ENCODE results near the gene CDC42EP5.

DNA sequence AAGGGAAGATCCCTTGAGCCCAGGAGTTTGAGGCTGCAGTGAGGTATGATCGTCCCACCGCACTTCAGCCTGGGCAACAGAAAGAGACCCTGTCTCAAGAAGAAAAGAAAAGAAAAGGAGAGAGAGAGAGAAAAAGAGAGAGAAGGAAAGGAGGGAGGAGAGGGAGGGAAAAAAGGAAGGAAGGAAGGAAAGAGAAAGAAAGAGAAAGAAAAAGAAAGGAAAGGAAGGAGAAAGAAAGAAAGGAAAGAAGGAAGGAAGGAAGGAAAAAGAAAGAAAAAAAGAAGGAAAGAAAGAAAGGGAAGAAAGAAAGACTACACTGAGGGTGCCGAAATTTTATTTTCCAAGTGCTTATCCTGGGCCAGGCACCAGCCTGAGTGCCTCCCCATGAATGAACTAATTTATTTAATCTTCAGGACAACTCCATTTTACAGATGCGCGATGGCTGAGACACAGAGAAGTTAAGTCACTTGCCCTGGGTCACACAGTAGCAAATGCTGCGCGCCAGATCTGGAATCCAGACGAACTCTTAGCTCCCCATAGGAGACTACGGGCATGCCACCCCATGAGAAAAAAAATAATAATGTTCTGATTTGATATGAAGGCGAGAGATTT, 2.7 kb downstream of the CDC42EP5 start:
- TF ChIP-seq, protein P1, sequence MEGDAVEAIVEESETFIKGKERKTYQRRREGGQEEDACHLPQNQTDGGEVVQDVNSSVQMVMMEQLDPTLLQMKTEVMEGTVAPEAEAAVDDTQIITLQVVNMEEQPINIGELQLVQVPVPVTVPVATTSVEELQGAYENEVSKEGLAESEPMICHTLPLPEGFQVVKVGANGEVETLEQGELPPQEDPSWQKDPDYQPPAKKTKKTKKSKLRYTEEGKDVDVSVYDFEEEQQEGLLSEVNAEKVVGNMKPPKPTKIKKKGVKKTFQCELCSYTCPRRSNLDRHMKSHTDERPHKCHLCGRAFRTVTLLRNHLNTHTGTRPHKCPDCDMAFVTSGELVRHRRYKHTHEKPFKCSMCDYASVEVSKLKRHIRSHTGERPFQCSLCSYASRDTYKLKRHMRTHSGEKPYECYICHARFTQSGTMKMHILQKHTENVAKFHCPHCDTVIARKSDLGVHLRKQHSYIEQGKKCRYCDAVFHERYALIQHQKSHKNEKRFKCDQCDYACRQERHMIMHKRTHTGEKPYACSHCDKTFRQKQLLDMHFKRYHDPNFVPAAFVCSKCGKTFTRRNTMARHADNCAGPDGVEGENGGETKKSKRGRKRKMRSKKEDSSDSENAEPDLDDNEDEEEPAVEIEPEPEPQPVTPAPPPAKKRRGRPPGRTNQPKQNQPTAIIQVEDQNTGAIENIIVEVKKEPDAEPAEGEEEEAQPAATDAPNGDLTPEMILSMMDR (IDR thresholded peaks at IDR 0.05; ENCODE audit: low read depth, low read length, missing input control), result no peak
- TF ChIP-seq JUND (IDR thresholded peaks at IDR 0.05) (no peak), YY1 (IDR thresholded peaks at IDR 0.05) (no peak), RXRA (IDR thresholded peaks at IDR 0.05) (no peak), NR2F2 (IDR thresholded peaks at IDR 0.05) (no peak), GABPA (IDR thresholded peaks at IDR 0.05 in 1 of 2, conservative IDR thresholded peaks at IDR 0.05 in 1 of 2) (no peak), RAD21 (IDR thresholded peaks at IDR 0.05) (no peak), TAF1 (conservative IDR thresholded peaks at IDR 0.05) (no peak), SP1 (IDR thresholded peaks at IDR 0.05) (no peak)
- TF ChIP-seq, protein P2, sequence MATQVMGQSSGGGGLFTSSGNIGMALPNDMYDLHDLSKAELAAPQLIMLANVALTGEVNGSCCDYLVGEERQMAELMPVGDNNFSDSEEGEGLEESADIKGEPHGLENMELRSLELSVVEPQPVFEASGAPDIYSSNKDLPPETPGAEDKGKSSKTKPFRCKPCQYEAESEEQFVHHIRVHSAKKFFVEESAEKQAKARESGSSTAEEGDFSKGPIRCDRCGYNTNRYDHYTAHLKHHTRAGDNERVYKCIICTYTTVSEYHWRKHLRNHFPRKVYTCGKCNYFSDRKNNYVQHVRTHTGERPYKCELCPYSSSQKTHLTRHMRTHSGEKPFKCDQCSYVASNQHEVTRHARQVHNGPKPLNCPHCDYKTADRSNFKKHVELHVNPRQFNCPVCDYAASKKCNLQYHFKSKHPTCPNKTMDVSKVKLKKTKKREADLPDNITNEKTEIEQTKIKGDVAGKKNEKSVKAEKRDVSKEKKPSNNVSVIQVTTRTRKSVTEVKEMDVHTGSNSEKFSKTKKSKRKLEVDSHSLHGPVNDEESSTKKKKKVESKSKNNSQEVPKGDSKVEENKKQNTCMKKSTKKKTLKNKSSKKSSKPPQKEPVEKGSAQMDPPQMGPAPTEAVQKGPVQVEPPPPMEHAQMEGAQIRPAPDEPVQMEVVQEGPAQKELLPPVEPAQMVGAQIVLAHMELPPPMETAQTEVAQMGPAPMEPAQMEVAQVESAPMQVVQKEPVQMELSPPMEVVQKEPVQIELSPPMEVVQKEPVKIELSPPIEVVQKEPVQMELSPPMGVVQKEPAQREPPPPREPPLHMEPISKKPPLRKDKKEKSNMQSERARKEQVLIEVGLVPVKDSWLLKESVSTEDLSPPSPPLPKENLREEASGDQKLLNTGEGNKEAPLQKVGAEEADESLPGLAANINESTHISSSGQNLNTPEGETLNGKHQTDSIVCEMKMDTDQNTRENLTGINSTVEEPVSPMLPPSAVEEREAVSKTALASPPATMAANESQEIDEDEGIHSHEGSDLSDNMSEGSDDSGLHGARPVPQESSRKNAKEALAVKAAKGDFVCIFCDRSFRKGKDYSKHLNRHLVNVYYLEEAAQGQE (IDR thresholded peaks at IDR 0.05), result no peak
- TF ChIP-seq, protein P3, sequence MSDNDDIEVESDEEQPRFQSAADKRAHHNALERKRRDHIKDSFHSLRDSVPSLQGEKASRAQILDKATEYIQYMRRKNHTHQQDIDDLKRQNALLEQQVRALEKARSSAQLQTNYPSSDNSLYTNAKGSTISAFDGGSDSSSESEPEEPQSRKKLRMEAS (IDR thresholded peaks at IDR 0.05), result no peak
- TF ChIP-seq, protein P4, sequence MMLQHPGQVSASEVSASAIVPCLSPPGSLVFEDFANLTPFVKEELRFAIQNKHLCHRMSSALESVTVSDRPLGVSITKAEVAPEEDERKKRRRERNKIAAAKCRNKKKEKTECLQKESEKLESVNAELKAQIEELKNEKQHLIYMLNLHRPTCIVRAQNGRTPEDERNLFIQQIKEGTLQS (IDR thresholded peaks at IDR 0.05), result no peak
